C4-2B (cell line): Measurements from ENCODE around the gene ERVMER34-1.

Experiments
- H3K27ac ChIP-seq: fragments of 450-650 bp; 2 replicates; pipeline ENCODE4 v1.5.1; 2017
- ZFX ChIP-seq: fragments of 450-650 bp; IDR thresholded peaks from 2 replicates; pipeline ENCODE4 v1.6.1; 2017
- TF ChIP-seq, protein P1 (sequence below): fragments of 450-650 bp; conservative IDR thresholded peaks from 2 replicates; pipeline ENCODE4 v1.5.1; 2017; ENCODE audit warnings: mild to moderate bottlenecking

ERVMER34-1 gene

DNA sequence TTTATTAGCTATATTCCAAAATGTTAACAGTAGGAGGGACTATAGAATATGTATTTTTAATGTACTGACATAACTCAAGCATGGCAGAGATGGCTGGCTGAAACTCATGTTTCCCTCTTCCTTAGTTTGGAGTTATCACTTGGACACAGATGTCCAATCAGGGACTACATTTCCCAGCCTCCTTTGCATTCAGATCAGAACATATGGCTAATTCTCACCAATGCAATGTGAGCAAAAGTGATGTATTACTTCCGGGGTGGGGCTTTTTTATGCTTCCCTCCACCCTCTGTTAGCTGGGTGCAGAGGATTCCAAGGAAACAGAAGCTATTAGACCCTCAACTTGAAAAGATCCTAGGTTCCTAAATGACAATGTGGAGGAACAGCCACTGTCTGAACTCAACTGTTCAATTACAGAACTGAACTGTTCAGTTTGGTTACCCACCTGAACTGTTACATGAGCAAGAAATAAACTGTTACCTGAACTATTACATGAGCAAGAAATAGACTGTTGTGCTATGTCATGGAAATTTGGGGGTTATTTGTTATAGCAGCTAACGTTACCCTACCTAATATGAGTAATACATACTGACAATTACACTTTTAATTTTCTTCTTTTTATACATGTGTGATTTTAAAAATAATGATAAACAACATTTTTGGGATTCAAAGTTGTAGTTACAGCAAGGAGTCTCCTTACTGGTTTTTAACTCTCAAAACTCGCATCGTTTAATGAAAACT, 29.6 kb upstream of the ERVMER34-1 start:
- TF ChIP-seq, protein P1, sequence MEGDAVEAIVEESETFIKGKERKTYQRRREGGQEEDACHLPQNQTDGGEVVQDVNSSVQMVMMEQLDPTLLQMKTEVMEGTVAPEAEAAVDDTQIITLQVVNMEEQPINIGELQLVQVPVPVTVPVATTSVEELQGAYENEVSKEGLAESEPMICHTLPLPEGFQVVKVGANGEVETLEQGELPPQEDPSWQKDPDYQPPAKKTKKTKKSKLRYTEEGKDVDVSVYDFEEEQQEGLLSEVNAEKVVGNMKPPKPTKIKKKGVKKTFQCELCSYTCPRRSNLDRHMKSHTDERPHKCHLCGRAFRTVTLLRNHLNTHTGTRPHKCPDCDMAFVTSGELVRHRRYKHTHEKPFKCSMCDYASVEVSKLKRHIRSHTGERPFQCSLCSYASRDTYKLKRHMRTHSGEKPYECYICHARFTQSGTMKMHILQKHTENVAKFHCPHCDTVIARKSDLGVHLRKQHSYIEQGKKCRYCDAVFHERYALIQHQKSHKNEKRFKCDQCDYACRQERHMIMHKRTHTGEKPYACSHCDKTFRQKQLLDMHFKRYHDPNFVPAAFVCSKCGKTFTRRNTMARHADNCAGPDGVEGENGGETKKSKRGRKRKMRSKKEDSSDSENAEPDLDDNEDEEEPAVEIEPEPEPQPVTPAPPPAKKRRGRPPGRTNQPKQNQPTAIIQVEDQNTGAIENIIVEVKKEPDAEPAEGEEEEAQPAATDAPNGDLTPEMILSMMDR: no peak
- no peak for TF ChIP-seq ZFX
- no peak overlapping the region for H3K27ac ChIP-seq

- TF ChIP-seq, protein P1: no peak
- no peak for TF ChIP-seq ZFX
- no peak overlapping the region for H3K27ac ChIP-seq
These were observed 29.0 kb upstream of the ERVMER34-1 start for GRCh38 chr4:52780206-52780605.

DNA sequence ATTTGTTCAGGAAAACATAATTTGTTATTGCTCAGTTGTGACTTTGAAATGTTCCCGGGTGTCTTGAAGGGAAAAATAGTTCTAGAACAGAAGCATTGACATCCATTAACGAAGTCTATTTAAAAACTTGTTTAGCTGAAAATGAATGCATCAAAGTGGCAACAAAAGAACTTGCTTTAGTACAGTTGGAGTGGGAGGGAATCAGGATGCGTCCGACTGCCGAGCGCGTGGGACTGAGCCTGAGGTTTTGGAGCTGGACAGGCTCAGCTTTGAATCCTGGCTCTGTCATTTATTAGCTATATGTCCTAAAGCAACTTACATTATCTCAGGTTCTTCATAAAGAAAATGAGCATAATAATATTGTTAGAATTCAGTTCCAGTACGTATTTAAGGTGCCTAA, 9.0 kb upstream of the ERVMER34-1 start:
- H3K27ac ChIP-seq: no peak overlapping the region

GRCh38 chr4:52755426-52755825, 4.2 kb upstream of the ERVMER34-1 start:
- H3K27ac ChIP-seq: no peak overlapping the region
- TF ChIP-seq, protein P1: no peak
- TF ChIP-seq ZFX: no peak

More for the DNA sequence above, 9.0 kb upstream of the ERVMER34-1 start:
- TF ChIP-seq, protein P1: no peak
- no peak for TF ChIP-seq ZFX

- TF ChIP-seq ZFX: no peak
- TF ChIP-seq, protein P1: no peak
- H3K27ac ChIP-seq: no peak overlapping the region
These were observed 1.7 kb upstream of the ERVMER34-1 start for GRCh38 chr4:52752936-52753335.

DNA sequence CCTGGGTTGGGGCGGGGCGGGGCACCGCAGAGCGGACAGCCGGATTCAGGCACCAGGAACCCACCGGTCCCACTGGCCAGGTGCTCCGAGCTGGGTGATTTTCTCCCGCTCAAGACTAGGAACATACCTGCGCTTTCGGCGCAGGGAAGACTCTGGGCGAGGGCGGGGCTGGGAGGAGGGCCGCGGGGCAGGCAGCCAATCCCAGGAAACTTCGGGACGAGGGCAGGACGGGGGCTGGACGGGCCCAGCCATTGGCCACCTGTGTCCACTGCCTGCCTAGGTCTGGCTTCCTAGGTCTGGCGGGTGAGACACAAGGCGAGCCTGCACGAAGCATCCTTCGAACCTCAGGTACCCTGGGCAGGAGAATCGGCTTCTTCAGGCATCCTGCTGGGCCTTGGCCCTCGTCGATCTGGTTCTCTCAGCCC, 274 bp upstream of the ERVMER34-1 start:
- TF ChIP-seq ZFX: no peak
- TF ChIP-seq, protein P1: no peak
- peak overlapping the region; percentile 82 for H3K27ac ChIP-seq

GRCh38 chr4:52750213-52750612, 1.0 kb downstream of the ERVMER34-1 start:
- H3K27ac ChIP-seq: peak overlapping the region; percentile 82
- TF ChIP-seq, protein P1: no peak
- no peak for TF ChIP-seq ZFX
